Smooth muscle cell (in vitro differentiated cells): Measurements from ENCODE around the gene TPSB2. TPM values are rescaled to one million over a fixed set of nuclear protein-coding genes. Genes with fewer than 3 reads are reported as not detected.
"Not testable (repeated sequence)": the region's sequence is repeated elsewhere in the genome, so short reads cannot be mapped to it uniquely, and the experiment has no call there.

Source experiments
- DNase-seq: peaks from one replicate; lab custom pipeline; 2025; ENCODE audit not compliant: unreplicated experiment; lab: John Stamatoyannopoulos, UW
- H2AFZ ChIP-seq: fragments of 200-600 bp; sonication (generic); 2 replicates; pipeline ENCODE4 v1.6.0; 2016; ENCODE audit warnings: antibody characterized with exemption, low read depth, mild to moderate bottlenecking
- H3F3A ChIP-seq: fragments of 200-600 bp; sonication (generic); 2 replicates; pipeline ENCODE4 v1.6.0; 2017; ENCODE audit warnings: antibody characterized with exemption, low read depth
- H3K27ac ChIP-seq: fragments of 200-600 bp; sonication (generic); 2 replicates; pipeline ENCODE4 v1.5.1; 2016; ENCODE audit warnings: low read depth, mild to moderate bottlenecking
- H3K27me3 ChIP-seq: fragments of 200-600 bp; sonication (generic); 2 replicates; pipeline ENCODE4 v1.6.1; 2016; ENCODE audit warnings: low read depth, mild to moderate bottlenecking
- H3K36me3 ChIP-seq: fragments of 200-600 bp; sonication (generic); 2 replicates; pipeline ENCODE4 v1.5.1; 2016; ENCODE audit warnings: low read depth
- H3K4me1 ChIP-seq: fragments of 200-600 bp; sonication (generic); 2 replicates; pipeline ENCODE4 v1.5.1; 2016; ENCODE audit warnings: low read depth
- H3K4me2 ChIP-seq: fragments of 200-600 bp; sonication (generic); 2 replicates; pipeline ENCODE4 v1.6.0; 2016; ENCODE audit warnings: mild to moderate bottlenecking
- H3K4me3 ChIP-seq: fragments of 200-600 bp; sonication (generic); 2 replicates; pipeline ENCODE4 v1.5.1; 2016; ENCODE audit warnings: mild to moderate bottlenecking
- H3K79me2 ChIP-seq: fragments of 200-600 bp; sonication (generic); 2 replicates; pipeline ENCODE4 v1.6.0; 2016; ENCODE audit warnings: low read depth, mild to moderate bottlenecking
- H3K9ac ChIP-seq: fragments of 200-600 bp; sonication (generic); 2 replicates; pipeline ENCODE4 v1.6.0; 2016; ENCODE audit warnings: low read depth
- H3K9me3 ChIP-seq: fragments of 200-600 bp; sonication (generic); replicated peaks from 2 replicates; pipeline ENCODE4 v1.5.1; 2016; ENCODE audit warnings: low read depth
- H4K20me1 ChIP-seq: fragments of 200-600 bp; sonication (generic); 2 replicates; pipeline ENCODE4 v1.6.0; 2016; ENCODE audit warnings: low read depth
- CTCF ChIP-seq: fragments of 200-600 bp; sonication (generic); IDR thresholded peaks from 2 replicates; pipeline ENCODE4 v1.5.1; 2017; ENCODE audit warnings: borderline replicate concordance, mild to moderate bottlenecking, antibody characterized with exemption; ENCODE audit not compliant: insufficient read depth, poor library complexity, severe bottlenecking
- WGBS: methylation state at CpG from one replicate; pipeline ENCODE4 v1.1.7; 2016; ENCODE audit warnings: low lambda C conversion rate; 5-methylcytosine and 5-hydroxymethylcytosine counted together
- polyA plus RNA-seq: library from polyadenylated mRNA; unstranded; fragments of >200 nt; fragmentation: Nextera tagmentation; extraction: Ambion mirVana; gene quantifications from 2 replicates; pipeline ENCODE4 v1.2.1, GENCODE V29; 2016
- total RNA-seq: library from RNA; depleted of rRNA; stranded (reverse); fragments of >200 nt; gene quantifications from 2 replicates; pipeline ENCODE4 v1.2.3, GENCODE V29; 2014

Gene TPSB2
- total and polyA plus RNA-seq, 2 experiments from 2014 or later, result not detected

GRCh38 chr16:1189455-1189854 lies 40.5 kb downstream of the TPSB2 start:
- Histone ChIP-seq H3K27me3 (no peaks in the 10 kb centered on the region), H3K9ac (no peak overlapping the region), H3K79me2 (no peaks in the 10 kb centered on the region), H3K36me3 (no peaks in the 10 kb centered on the region), H3K4me2 (no peak overlapping the region), H3K4me1 (no peaks in the 10 kb centered on the region), H4K20me1 (peaks cover 12% of the 10 kb centered on the region), H3K27ac (no peak overlapping the region), H3K4me3 (no peak overlapping the region), H3F3A (no peaks in the 10 kb centered on the region), H3K9me3 (no peaks in the 10 kb centered on the region), H2AFZ (no peak overlapping the region)
- 64% methylated on average over 5 of the region's 7 CpGs for WGBS
- TF ChIP-seq CTCF, result no peak
- DNase-seq, result no peak

GRCh38 chr16:1188432-1189189 lies 41.4 kb downstream of the TPSB2 start:
- 61% methylated on average over 32 of the region's 32 CpGs for WGBS
- Histone ChIP-seq H3K4me3 (no peak overlapping the region), H3K9me3 (no peaks in the 10 kb centered on the region), H3K27ac (no peak overlapping the region), H3K79me2 (no peaks in the 10 kb centered on the region), H3F3A (no peaks in the 10 kb centered on the region), H3K4me1 (no peaks in the 10 kb centered on the region), H3K36me3 (no peaks in the 10 kb centered on the region), H3K9ac (no peak overlapping the region), H4K20me1 (peaks cover 12% of the 10 kb centered on the region), H3K4me2 (no peak overlapping the region), H3K27me3 (no peaks in the 10 kb centered on the region), H2AFZ (no peak overlapping the region)
- DNase-seq, result peak; percentile 31
- TF ChIP-seq CTCF, result no peak

GRCh38 chr16:1185460-1186207 lies 44.4 kb downstream of the TPSB2 start:
- 84% methylated on average over 12 of the region's 86 CpGs for WGBS
- not testable (repeated sequence) for H2AFZ ChIP-seq, H3K9me3 ChIP-seq, DNase-seq, H3K27me3 ChIP-seq, H3K9ac ChIP-seq, H3K79me2 ChIP-seq, H3F3A ChIP-seq, H3K36me3 ChIP-seq, H3K27ac ChIP-seq, H3K4me1 ChIP-seq, H3K4me2 ChIP-seq, H3K4me3 ChIP-seq
- peaks cover 12% of the 10 kb centered on the region for H4K20me1 ChIP-seq

- H4K20me1 ChIP-seq, result peaks cover 12% of the 10 kb centered on the region
- H3K4me1 ChIP-seq, result no peaks in the 10 kb centered on the region
- H3K4me3 ChIP-seq, result no peak overlapping the region
- H3K27ac ChIP-seq, result no peak overlapping the region
- no peaks in the 10 kb centered on the region for H3F3A ChIP-seq
- H3K27me3 ChIP-seq, result no peaks in the 10 kb centered on the region
- TF ChIP-seq CTCF, result no peak
- no peaks in the 10 kb centered on the region for H3K36me3 ChIP-seq
- no peaks in the 10 kb centered on the region for H3K9me3 ChIP-seq
- H2AFZ ChIP-seq, result no peak overlapping the region
- no peak for DNase-seq
- 97% methylated on average over 18 of the region's 18 CpGs for WGBS
- H3K9ac ChIP-seq, result no peak overlapping the region
- no peaks in the 10 kb centered on the region for H3K79me2 ChIP-seq
- H3K4me2 ChIP-seq, result no peak overlapping the region
Observed at GRCh38 chr16:1184980-1185379, 45.0 kb downstream of the TPSB2 start.
